ENCODE data around the gene DTX1. TPM values are rescaled to one million over a fixed set of nuclear protein-coding genes. Genes with fewer than 3 reads are reported as not detected.
"Not testable (repeated sequence)": the region's sequence is repeated elsewhere in the genome, so short reads cannot be mapped to it uniquely, and the experiment has no call there.

Gene DTX1
- total RNA-seq, 1 donor from 2014 or later = 79.4 TPM

DNA sequence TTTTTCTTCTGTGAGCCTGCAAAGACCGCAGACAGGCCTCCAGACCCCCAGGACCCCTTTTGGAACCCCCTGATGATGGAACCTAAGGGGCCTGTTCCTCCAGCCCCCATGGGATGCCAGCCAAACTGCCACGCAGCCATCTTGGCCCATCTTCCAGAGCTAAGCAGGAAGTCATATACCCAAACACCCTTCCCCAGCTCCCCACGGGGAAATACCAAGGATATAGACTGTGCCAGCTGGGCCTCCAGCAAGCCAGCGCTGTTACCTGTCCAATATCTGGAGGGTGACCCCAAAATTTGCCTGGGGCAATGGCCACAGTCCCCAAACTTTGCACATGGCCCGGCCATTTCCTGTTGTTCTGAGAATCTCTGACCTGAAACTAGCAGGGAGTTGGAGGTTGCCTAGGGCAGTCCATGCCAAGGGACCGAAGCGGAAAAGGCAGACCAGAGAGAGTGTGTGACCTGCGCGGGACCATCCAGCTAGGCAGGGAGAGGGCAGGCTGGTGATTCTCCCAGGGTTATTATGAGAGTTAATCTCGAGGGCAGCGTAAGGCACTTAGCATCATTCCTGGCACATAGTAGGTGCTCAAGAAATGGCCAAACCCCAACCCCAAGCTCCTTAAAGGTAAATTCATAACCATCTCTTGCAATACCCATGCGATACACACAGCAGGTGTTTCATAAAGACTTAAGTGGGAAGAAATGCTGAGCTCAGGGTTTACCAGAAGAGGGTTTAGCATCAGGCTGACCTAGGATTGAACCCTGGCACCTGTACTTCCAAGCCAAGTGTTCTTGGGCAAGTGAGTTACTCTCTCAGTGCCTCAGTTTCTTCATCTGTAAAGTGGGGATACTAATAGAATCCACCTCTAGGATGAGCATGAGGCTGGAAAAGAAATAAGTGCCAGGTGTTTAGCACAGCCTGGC lies 81.6 kb downstream of the DTX1 start:
- Mint-ChIP-seq H3K27ac (no peak overlapping the region), H3K27me3 (peaks cover 11% of the 10 kb centered on the region), H3K9me3 (no peaks in the 10 kb centered on the region), H3K4me1 (peaks cover 42% of the 10 kb centered on the region), H3K36me3 (ENCODE audit: low read depth) (no peaks in the 10 kb centered on the region), H3K4me3 (no peak overlapping the region)
- intact Hi-C loops (cut with micrococcal nuclease) = no loop called here
- TF ChIP-seq, protein P1, sequence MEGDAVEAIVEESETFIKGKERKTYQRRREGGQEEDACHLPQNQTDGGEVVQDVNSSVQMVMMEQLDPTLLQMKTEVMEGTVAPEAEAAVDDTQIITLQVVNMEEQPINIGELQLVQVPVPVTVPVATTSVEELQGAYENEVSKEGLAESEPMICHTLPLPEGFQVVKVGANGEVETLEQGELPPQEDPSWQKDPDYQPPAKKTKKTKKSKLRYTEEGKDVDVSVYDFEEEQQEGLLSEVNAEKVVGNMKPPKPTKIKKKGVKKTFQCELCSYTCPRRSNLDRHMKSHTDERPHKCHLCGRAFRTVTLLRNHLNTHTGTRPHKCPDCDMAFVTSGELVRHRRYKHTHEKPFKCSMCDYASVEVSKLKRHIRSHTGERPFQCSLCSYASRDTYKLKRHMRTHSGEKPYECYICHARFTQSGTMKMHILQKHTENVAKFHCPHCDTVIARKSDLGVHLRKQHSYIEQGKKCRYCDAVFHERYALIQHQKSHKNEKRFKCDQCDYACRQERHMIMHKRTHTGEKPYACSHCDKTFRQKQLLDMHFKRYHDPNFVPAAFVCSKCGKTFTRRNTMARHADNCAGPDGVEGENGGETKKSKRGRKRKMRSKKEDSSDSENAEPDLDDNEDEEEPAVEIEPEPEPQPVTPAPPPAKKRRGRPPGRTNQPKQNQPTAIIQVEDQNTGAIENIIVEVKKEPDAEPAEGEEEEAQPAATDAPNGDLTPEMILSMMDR (IDR thresholded peaks at IDR 0.05) = no peak
- DNase-seq (no peak), ATAC-seq (ENCODE audit: low read depth) (no peak)
- POLR2A ChIA-PET = interaction anchor here (0.5 kb wide), 1 partner anchor 238 kb away, joined by 3 read pairs; no protein-coding TSS in a partner anchor
- CTCF ChIA-PET = interaction anchor here (1.4 to 3.9 kb wide), 2 partner anchors 15 to 37 kb away, joined by 3 to 11 read pairs; no protein-coding TSS in a partner anchor

DNA sequence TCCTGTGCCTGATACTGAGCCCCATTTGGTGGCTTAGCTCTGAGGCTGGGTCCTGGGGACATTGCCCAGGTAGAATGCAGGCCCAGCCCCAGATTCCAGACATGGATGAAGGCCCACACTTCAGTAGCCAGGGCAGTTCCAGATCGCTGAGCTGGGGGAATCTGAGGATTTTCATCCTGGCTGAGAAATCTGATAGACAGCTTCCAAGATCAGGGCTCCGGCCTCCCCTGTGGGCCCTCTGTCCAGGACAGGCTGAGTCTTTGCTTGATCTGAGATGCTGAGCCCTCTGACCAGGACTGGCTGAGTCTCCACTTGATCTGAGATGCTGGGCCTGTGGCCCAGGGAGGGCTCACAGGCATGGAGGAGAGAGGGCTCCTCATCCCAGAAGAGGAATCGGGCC lies 82.3 kb downstream of the DTX1 start:
- no peak overlapping the region for H3K4me3 Mint-ChIP-seq

DNA sequence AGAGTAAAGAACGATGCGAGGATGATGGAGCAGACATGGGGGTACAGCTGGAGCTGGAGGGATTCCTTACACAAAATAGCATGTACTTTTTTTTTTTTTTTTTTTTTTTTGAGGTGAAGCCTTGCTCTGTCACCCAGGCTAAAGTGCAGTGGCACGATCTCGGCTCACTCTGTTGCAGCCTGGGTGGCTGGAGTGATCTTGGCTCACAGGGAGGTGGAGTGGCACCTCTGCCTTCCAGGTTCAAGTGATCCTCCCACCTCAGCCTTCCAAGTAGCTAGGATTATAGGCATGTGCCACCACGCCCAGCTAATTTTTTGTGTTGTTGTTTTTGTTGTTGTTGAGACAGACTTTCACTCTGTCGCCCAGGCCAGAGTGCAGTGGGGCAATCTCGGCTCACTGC lies 84.2 kb downstream of the DTX1 start:
- ATAC-seq (ENCODE audit: low read depth) = no peak
- no peak overlapping the region for H3K27ac Mint-ChIP-seq

More for the DNA sequence above, 82.3 kb downstream of the DTX1 start:
- Mint-ChIP-seq H3K27me3 (peaks cover 11% of the 10 kb centered on the region), H3K9me3 (no peaks in the 10 kb centered on the region), H3K27ac (no peak overlapping the region), H3K36me3 (ENCODE audit: low read depth) (no peaks in the 10 kb centered on the region), H3K4me1 (peaks cover 44% of the 10 kb centered on the region)
- DNase-seq = no peak
- ChIA-PET POLR2A (no interaction called here), CTCF (interaction anchor here (1.4 to 3.9 kb wide), 2 partner anchors 14 to 36 kb away, joined by 3 to 11 read pairs; no protein-coding TSS in a partner anchor)
- no peak for ATAC-seq (ENCODE audit: low read depth)
- TF ChIP-seq, protein P1 (IDR thresholded peaks at IDR 0.05) = no peak
- intact Hi-C loops (cut with micrococcal nuclease) = no loop called here

DNA sequence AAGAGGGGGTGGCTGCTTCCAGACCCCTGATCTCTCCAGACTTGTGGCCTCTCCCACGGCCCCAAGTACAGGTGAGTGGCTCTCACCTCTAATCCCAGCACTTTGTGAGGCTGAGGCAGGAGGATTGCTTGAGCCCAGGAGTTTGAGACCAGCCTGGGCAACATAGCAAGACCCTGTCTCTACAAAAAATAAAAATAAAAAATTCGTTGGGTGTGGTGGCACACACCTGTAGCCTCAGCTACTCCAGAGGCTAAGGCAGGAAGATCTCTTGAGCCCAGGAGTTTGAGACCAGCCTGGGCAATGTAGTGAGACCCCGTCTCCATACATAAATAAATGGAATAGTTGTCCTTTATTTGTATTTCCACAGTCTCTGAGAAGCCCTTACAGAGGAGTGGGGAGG lies 85.2 kb downstream of the DTX1 start:
- intact Hi-C loops (cut with micrococcal nuclease) = loop anchor here (1.0 kb wide), 1 partner anchor 12 kb away; no protein-coding TSS in a partner anchor
- H3K4me3 Mint-ChIP-seq; H3K9me3 Mint-ChIP-seq; ATAC-seq (ENCODE audit: low read depth); DNase-seq; H3K36me3 Mint-ChIP-seq (ENCODE audit: low read depth); H3K27me3 Mint-ChIP-seq: not testable (repeated sequence)
- ChIA-PET CTCF (interaction anchor here (1.0 to 1.4 kb wide), 3 partner anchors 11 to 33 kb away, joined by 3 to 10 read pairs (median 3); no protein-coding TSS in a partner anchor), POLR2A (interaction anchor here (0.8 to 2.0 kb wide), 10 partner anchors 11 to 164 kb away, joined by 3 to 14 read pairs (median 4); partner anchors contain the start of gene OAS2)
- Mint-ChIP-seq H3K27ac (peak overlapping the region; percentile 88), H3K4me1 (peaks cover 27% of the 10 kb centered on the region)

More for the DNA sequence above, 84.2 kb downstream of the DTX1 start:
- TF ChIP-seq, protein P1 (IDR thresholded peaks at IDR 0.05) = no peak
- POLR2A ChIA-PET = interaction anchor here (0.7 to 1.0 kb wide), 3 partner anchors 20 to 162 kb away, joined by 4 to 7 read pairs (median 4); partner anchors contain the start of genes DDX54 and RITA1
- Mint-ChIP-seq H3K4me3 (no peak overlapping the region), H3K9me3 (no peaks in the 10 kb centered on the region), H3K4me1 (peaks cover 37% of the 10 kb centered on the region), H3K27me3 (peaks cover 11% of the 10 kb centered on the region), H3K36me3 (ENCODE audit: low read depth) (no peaks in the 10 kb centered on the region)
- CTCF ChIA-PET = no interaction called here
- intact Hi-C loops (cut with micrococcal nuclease) = no loop called here
- DNase-seq = no peak

DNA sequence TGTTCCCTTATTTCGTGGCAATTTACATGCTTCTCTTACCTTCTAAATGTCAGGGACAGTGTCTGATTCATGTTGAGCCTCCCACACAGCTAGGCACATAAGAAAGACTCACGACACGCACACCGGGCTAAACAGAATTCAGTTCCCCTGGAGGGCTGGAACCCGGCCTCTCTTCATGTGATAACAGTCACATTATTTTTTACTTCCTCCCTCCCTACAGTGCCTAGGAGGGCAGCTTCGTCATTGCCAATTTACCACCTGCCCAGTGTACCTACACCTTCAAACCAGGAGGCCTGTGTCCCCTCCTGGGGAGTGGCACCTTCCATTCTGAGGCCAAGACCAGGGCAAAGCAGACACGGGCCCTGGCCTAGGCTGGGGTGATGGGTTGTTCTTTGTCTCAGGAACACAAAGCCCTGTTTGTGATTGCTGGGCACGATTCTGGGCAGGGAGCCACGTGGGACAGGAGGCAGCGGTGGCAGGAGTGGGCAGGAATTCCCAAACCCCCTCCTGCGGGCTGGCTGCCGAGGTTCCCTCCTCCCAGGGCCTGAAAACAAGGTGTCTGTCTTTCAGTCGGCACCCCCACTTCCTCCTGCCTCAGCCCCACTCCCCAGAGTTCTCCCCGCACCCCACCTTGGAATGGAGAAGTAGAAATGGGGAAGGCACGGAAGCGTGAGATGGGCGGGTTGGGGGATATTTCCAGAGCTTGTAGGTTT lies 85.8 kb downstream of the DTX1 start:
- no peaks in the 10 kb centered on the region for H3K9me3 Mint-ChIP-seq
- peak overlapping the region; percentile 19 for H3K4me3 Mint-ChIP-seq
- H3K27ac Mint-ChIP-seq = peak overlapping the region; percentile 88
- ChIA-PET POLR2A (interaction anchor here (0.8 to 2.0 kb wide), 10 partner anchors 10 to 164 kb away, joined by 3 to 14 read pairs (median 4); partner anchors contain the start of gene OAS2), CTCF (interaction anchor here (1.0 to 1.4 kb wide), 3 partner anchors 11 to 32 kb away, joined by 3 to 10 read pairs (median 3); no protein-coding TSS in a partner anchor)
- TF ChIP-seq, protein P1 (IDR thresholded peaks at IDR 0.05) = no peak
- no peaks in the 10 kb centered on the region for H3K36me3 Mint-ChIP-seq (ENCODE audit: low read depth)
- ATAC-seq (ENCODE audit: low read depth) (peak; percentile 81), DNase-seq (no peak)
- peaks cover 25% of the 10 kb centered on the region for H3K4me1 Mint-ChIP-seq
- H3K27me3 Mint-ChIP-seq = no peaks in the 10 kb centered on the region
- intact Hi-C loops (cut with micrococcal nuclease) = loop anchor here (1.0 kb wide), 1 partner anchor 11 kb away; no protein-coding TSS in a partner anchor

All from activated B cell treated with CpG ODN at 0.5 μM for 24 hours (primary cell).